SJSA1 (cell line): Measurements from ENCODE around the gene ETV6. TPM values are rescaled to one million over a fixed set of nuclear protein-coding genes. Genes with fewer than 3 reads are reported as not detected.

Experiments used
- DNase-seq, 2 experiments: peaks; one replicate each; pipeline ENCODE4 v3.0.0-alpha.2; 2015 to 2020; ENCODE audit warnings: low spot score in 2 of 2, low read depth in 1 of 2
- H3K27ac ChIP-seq: fragments of 250-450 bp; sonication (Bioruptor Pico); 2 replicates; pipeline ENCODE4 v1.5.1; 2020; ENCODE audit warnings: mild to moderate bottlenecking, moderate library complexity
- H3K27me3 ChIP-seq: fragments of 250-450 bp; sonication (Bioruptor Pico); replicated peaks from 2 replicates; pipeline ENCODE4 v1.5.1; 2020; ENCODE audit warnings: mild to moderate bottlenecking, moderate library complexity
- H3K36me3 ChIP-seq: fragments of 250-450 bp; sonication (Bioruptor Pico); 2 replicates; pipeline ENCODE4 v1.5.1; 2020; ENCODE audit warnings: mild to moderate bottlenecking
- H3K4me1 ChIP-seq: fragments of 250-450 bp; sonication (Bioruptor Pico); replicated peaks from 2 replicates; pipeline ENCODE4 v1.6.1; 2021; ENCODE audit warnings: mild to moderate bottlenecking
- H3K4me3 ChIP-seq: fragments of 250-450 bp; sonication (Bioruptor Pico); 2 replicates; pipeline ENCODE4 v1.5.1; 2020; ENCODE audit warnings: mild to moderate bottlenecking
- H3K9me3 ChIP-seq: fragments of 250-450 bp; sonication (Bioruptor Pico); replicated peaks from 2 replicates; pipeline ENCODE4 v1.5.1; 2020; ENCODE audit warnings: mild to moderate bottlenecking
- total RNA-seq: library from RNA; depleted of rRNA; stranded (reverse); fragments of >200 nt; shearing (Covaris generic); gene quantifications from 2 replicates; pipeline ENCODE4 v1.2.3, GENCODE V29; 2014

Gene ETV6
- total RNA-seq, 1 experiment from 2014 or later: 8.0 TPM

DNA sequence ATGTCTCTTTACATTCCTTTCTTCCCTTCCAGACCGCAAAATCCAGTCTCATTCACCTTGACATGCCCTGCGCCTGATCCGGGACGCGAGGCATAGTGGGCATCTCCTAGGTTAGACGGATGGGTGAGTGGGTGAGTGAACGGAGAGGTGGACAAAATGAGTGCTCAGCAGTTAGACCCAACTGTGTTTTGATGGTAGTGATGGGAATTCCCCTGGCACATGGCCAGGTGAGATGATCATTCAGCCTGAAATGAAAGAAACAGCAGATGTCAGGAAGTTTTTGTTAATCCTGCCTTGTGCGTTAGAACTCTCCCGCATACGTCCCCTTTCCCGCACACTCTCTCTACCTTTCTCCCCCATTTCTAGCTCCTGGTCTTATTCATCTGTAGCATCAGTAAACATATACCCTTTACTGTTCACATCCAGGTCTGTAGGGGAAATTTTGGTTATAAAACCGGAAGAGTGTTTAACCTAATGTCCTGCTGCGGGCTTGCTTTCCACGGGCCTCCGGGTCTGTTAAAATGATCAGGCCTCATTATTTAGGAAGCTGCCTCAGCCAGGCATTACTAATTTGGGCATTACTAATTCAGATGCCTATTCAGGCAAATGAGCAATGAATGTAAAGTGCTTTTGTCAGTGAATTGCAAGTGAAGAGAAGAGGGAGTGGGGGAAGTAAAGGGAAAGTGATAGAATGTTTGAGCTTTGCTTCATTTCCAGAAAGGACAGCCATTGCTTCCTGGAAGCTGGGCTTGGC lies 172.8 kb downstream of the ETV6 start:
- Histone ChIP-seq H3K27ac (peak overlapping the region; percentile 53), H3K4me3 (no peak overlapping the region), H3K36me3 (peaks cover 5% of the 10 kb centered on the region; the same call in 1 of the 2 replicates), H3K4me1 (peaks cover 39% of the 10 kb centered on the region), H3K27me3 (no peaks in the 10 kb centered on the region), H3K9me3 (no peaks in the 10 kb centered on the region)
- peak; percentile 56 to 62 for DNase-seq

DNA sequence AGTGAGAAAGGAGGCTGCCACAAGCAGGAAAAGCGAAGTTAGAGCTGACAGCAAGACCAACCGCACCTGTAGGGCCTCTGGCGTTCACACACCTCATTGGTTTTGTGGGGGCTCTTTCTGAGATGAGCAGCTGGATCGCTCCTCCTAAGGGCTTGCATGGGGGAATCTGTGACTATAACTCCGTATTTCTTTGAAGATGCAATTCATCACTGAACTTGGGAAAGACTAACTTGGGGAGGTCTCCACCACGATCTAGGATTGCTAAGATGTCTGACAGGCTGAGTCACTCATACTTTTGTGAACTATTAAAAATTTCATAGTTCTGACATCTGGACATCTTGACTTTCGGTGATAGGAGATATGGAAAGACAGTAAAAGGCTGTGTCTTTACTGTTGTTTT lies 173.6 kb downstream of the ETV6 start:
- Histone ChIP-seq H3K27me3 (no peaks in the 10 kb centered on the region), H3K36me3 (peaks cover 5% of the 10 kb centered on the region; the same call in 1 of the 2 replicates), H3K4me1 (peaks cover 44% of the 10 kb centered on the region), H3K27ac (peak overlapping the region; percentile 53), H3K9me3 (no peaks in the 10 kb centered on the region), H3K4me3 (no peak overlapping the region)
- DNase-seq: peak in 1 of 2 experiments; percentile 37

DNA sequence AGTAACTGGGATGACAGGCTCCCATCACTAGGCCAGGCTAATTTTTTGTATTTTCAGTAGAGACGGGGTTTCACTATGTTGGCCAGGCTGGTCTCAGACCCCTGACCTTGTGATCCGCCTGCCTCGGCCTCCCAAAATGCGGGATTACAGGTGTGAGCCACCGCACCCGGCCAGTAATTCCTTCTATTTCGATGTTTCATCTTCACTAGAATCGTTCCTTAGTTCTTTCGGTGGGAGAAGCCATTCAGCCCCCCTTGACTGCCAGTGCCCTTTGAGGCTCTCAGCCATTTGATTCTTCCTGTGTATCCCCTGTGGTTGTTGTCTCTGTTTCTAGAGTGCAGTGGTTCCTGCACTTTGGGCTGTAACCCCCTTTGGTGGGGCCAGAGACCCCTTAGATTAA lies 174.1 kb downstream of the ETV6 start:
- H3K27me3 ChIP-seq: no peaks in the 10 kb centered on the region
- H3K27ac ChIP-seq: peak overlapping the region; percentile 53; the same call in 1 of the 2 replicates
- no peak overlapping the region for H3K4me3 ChIP-seq
- peaks cover 5% of the 10 kb centered on the region; the same call in 1 of the 2 replicates for H3K36me3 ChIP-seq
- DNase-seq: no peak
- no peaks in the 10 kb centered on the region for H3K9me3 ChIP-seq
- H3K4me1 ChIP-seq: peaks cover 44% of the 10 kb centered on the region

DNA sequence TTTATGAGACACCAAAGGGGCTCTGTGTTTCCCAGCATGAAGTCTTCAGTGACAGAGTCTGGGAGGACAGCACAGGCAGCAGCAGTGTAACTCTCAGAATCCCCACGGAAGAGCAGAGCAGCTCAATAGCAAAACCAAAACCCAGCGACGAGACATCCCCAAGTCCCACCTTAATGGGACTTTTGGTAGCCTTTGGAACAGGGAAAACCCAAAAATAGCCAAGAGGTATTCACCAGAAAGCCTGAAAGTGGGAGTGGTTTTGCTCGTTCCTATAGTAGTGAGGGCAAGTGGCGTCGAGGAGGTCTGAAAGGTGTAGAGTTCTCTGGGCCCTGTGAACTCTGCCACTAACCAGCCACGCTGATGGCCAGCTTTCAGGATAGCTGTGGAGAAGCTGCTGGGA lies 174.6 kb downstream of the ETV6 start:
- no peaks in the 10 kb centered on the region for H3K27me3 ChIP-seq
- no peak overlapping the region for H3K27ac ChIP-seq
- H3K36me3 ChIP-seq: peaks cover 7% of the 10 kb centered on the region
- no peak overlapping the region for H3K4me3 ChIP-seq
- H3K9me3 ChIP-seq: no peaks in the 10 kb centered on the region
- peaks cover 44% of the 10 kb centered on the region for H3K4me1 ChIP-seq
- DNase-seq: no peak

DNA sequence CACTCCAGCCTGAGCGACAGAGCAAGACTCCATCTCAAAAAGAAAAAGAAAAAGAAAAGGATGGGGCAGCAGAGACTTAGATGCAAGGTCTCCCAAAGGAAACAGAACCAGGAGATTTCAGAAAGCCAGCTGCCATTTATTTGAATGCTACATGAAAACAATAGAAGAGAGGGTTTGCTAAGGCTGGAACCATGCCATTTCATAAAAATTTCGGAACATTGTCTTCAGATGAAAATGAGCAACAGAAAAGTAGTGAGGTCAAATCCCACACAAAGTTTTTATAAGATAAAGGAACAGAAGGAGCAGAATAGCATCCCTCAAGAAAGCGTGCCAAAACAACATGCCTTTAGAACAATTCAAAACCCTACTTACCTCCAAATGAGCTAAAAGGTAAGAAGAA lies 175.3 kb downstream of the ETV6 start:
- DNase-seq: no peak
- no peak overlapping the region for H3K4me3 ChIP-seq
- H3K27ac ChIP-seq: no peak overlapping the region
- H3K4me1 ChIP-seq: peaks cover 44% of the 10 kb centered on the region
- H3K27me3 ChIP-seq: no peaks in the 10 kb centered on the region
- H3K9me3 ChIP-seq: no peaks in the 10 kb centered on the region
- H3K36me3 ChIP-seq: peaks cover 11% of the 10 kb centered on the region

DNA sequence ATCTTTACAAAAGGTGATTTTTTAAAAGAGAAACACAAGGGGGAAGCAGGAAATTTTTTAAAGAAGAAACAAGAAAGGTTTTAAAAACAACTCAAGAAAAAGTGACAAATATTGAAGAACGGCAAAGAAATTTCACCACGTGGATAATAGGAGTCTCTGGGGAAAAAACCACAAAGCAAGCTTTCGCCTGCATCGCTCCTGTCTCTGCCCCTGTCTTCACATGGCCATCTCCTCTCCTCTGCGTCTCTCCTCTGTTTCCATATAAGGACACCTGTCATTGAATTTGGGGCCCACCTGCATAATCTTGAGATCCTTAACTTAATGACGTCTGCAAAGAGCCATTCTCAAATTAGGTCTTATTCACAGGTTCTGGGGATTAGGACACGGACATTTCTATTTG lies 175.8 kb downstream of the ETV6 start:
- DNase-seq: no peak
- Histone ChIP-seq H3K27me3 (no peaks in the 10 kb centered on the region), H3K4me1 (peaks cover 44% of the 10 kb centered on the region), H3K27ac (no peak overlapping the region), H3K4me3 (no peak overlapping the region), H3K36me3 (peaks cover 11% of the 10 kb centered on the region), H3K9me3 (no peaks in the 10 kb centered on the region)

DNA sequence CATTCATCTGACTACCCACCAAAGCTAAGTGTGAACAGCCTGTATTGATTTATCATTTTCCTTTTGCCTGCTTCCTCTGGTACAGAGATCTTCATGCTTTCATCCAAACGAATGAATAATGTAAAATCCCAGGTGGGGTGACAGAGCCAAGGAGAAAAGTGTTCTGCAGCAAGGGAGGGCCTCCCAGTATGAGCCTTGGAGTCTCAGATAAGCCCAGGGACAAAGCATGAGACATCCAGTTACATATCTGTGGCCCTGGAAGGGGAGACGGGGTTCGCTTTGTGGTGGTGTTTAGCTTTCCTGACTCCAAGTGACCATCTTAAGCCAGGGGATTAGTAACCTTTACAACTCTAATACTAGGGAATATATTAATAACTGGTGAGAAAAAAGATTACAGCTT lies 177.1 kb downstream of the ETV6 start:
- Histone ChIP-seq H3K27ac (peak overlapping the region; percentile 18; the same call in 1 of the 2 replicates), H3K36me3 (peaks cover 11% of the 10 kb centered on the region), H3K9me3 (no peaks in the 10 kb centered on the region), H3K27me3 (no peaks in the 10 kb centered on the region), H3K4me1 (peaks cover 44% of the 10 kb centered on the region), H3K4me3 (no peak overlapping the region)
- DNase-seq: no peak

DNA sequence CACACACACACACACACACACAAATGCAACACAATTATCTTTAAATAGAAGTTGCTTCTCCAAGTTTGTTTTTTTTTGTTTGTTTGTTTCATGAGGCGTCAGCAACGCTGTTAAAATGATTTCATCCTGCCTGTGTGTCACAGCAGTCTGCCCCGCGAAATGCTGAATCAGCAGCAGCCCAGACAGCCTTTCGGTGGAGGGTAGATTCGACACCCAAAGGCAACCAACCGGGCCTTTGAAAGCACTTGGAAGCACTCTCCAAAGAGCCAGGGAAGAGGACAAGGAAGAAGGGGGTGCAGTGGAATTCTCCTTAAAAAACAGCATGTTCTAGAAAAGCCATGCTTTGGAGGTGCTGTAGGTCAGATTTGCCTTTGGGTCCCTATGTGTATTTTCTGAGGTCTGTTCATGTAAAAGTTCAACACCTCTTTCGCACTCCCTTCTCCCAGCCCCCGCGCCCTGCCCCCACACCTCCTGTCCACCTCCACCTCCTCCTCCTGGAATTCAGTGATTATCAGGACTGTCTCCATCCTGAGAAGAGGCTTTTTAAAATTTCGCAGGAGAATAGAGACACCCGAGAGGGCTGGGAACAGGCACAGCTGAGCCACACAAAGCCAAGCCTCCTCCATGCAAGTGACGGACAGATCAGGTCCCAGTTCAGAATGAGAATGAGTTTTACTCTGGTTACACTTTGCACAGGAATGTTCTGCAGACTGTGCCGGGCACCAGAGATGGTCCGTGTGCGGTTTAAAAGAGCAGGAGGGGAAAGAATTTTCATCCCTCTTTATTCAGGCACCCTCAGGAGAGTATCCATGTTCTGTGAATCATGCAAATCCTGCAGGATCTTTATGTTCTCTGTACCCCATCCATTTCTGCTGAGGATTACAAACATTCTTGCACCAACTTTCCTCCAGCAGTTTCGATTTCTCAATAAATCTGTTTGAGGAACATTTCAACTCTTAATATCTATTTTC lies 177.9 kb downstream of the ETV6 start:
- Histone ChIP-seq H3K4me3 (no peak overlapping the region), H3K27ac (peak overlapping the region; percentile 34; the same call in 1 of the 2 replicates), H3K36me3 (peaks cover 11% of the 10 kb centered on the region), H3K4me1 (peaks cover 36% of the 10 kb centered on the region), H3K27me3 (no peaks in the 10 kb centered on the region), H3K9me3 (no peaks in the 10 kb centered on the region)
- peak; percentile 34 to 57 for DNase-seq

DNA sequence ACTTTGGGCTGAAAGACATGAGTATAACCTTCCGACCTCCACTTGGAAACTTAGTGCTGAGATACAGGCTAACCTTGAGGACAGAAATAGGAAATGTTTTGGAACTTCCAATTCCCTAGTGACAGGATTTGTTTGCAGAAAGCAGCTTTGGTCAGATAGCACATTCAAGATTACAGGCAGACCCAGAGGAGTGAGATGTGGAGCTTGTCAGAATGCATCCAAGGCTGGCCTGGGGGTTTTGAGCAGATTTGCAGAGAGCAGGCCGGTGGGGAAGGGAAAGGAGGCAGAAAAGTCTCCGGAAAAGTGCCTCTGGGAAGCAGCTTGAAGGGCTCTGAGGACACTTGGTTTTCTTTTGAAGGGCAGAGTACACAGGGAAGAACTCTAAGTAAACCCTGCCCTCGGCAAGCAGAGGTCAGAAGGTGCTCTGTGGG lies 180.3 kb downstream of the ETV6 start:
- Histone ChIP-seq H3K4me1 (peaks cover 30% of the 10 kb centered on the region), H3K9me3 (no peaks in the 10 kb centered on the region), H3K27ac (no peak overlapping the region), H3K27me3 (no peaks in the 10 kb centered on the region), H3K36me3 (peaks cover 11% of the 10 kb centered on the region), H3K4me3 (no peak overlapping the region)
- DNase-seq: no peak

DNA sequence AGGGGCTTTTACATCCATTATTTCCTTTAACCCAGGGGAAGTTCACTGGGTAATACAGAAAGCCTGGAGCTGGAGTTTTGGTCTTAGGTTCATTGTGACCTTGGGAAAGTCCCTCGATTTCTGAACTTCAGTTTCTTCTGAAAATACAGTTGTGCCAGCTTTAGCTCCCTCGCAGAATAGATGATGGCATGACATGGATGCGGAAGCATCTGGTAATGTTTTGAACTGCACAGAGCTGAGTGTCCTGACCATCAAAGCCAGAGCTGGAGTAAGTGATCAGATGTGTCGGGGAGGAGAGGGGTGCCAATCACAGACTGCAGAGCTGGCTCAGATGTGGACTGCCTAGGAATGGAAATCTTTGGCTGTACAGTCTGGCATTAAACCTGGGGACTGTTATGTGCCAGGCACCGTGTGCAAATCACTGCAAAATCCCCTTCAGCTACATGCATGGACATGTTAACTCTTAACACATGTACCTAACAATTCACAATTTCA lies 180.9 kb downstream of the ETV6 start:
- peaks cover 32% of the 10 kb centered on the region for H3K4me1 ChIP-seq
- DNase-seq: no peak
- H3K36me3 ChIP-seq: peaks cover 11% of the 10 kb centered on the region
- H3K27me3 ChIP-seq: no peaks in the 10 kb centered on the region
- no peaks in the 10 kb centered on the region for H3K9me3 ChIP-seq
- H3K27ac ChIP-seq: no peak overlapping the region
- H3K4me3 ChIP-seq: no peak overlapping the region

DNA sequence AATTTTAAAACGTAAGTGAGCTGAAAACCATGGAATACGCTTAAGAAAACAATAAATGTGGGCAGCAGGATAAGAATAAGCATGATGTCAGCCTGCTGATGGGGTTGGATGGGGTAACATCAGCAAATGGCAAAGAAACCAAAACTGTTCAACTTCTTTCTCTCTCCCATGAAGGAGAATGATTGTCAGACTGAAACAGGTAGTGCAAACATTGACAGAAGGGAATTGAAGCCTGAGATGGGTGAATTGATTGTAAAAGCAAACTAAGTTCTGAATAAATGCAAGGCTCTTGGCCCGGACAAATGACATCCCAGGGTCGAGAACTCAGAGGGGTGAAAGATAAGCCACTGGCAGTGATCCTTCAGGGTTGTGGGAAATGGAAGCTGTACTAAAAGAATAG lies 182.6 kb downstream of the ETV6 start:
- Histone ChIP-seq H3K4me3 (no peak overlapping the region), H3K27me3 (no peaks in the 10 kb centered on the region), H3K27ac (no peak overlapping the region), H3K4me1 (peaks cover 34% of the 10 kb centered on the region), H3K9me3 (no peaks in the 10 kb centered on the region), H3K36me3 (peaks cover 5% of the 10 kb centered on the region)
- no peak for DNase-seq

DNA sequence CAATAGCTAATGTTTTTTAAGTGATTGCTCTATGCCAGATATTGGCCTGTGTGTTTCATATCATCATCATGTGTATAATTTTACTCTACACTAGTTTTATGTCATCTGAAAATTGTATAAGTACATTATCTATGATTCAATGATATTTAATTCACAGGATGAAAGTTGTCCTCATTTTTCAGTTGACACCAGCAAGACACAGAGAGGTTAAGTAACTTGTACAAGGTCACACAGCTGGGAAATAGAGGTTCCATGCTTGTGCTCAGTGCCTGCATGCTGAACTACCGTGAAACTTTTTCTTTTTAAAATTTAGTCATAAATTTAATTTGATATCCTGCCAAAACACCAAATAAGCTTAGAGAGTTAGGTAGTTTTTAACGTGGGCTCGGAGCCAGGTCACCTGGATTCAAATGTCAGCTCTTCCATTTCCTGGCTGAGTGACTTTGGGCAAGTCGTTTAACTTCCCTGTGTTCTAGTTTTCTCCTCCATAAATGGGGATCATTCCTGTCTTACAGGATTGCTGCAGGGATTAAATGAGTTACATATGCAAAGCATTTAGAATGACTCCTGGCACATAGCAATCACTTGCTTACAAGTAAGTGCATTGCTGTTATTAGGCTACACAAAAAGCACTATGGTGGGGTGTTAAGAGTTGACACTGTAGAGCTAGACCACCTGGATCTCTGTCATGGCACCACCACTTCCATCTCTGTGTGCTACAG lies 183.9 kb downstream of the ETV6 start:
- Histone ChIP-seq H3K4me1 (peaks cover 28% of the 10 kb centered on the region), H3K9me3 (no peaks in the 10 kb centered on the region), H3K4me3 (no peak overlapping the region), H3K36me3 (peaks cover 5% of the 10 kb centered on the region), H3K27me3 (no peaks in the 10 kb centered on the region), H3K27ac (no peak overlapping the region)
- no peak for DNase-seq

DNA sequence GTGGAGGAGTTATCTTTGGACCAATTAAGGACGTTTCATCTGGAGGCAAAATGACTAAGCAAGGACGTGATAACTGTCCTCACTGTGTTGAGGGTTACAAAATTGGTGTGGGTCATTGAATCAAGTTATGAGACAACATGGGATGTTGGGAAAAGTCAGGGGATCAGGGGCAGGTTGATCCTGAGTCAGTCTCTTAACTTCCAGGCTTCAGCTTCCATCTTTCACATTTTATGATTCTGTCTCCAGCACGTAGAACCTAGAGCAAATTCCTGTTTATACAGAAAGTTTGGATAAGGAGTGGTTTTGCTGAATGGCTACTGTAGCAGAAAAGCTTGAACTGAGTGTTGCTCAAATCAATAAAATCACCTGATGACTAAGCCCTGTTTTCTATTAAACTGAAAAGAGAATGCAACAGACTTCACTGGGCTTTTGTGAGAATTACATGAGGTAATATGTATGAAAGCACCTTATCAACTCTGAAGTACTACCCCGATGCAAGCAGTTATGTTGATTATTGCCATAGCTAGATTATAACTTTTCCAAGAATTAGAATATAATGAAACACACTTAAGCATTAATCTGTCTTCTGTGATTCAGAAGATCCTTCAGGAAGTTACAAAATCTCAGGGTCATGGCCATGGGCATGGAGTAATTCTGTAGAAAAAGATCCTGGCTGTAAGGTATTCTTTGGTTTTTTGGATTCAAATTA lies 184.8 kb downstream of the ETV6 start:
- Histone ChIP-seq H3K27ac (no peak overlapping the region), H3K4me1 (peaks cover 32% of the 10 kb centered on the region), H3K4me3 (no peak overlapping the region), H3K27me3 (no peaks in the 10 kb centered on the region), H3K9me3 (no peaks in the 10 kb centered on the region), H3K36me3 (peaks cover 4% of the 10 kb centered on the region)
- no peak for DNase-seq
